ENCODE measurements around the gene FGF1. TPM values are rescaled to one million over a fixed set of nuclear protein-coding genes. Genes with fewer than 3 reads are reported as not detected.
A peak's percentile ranks its signal among the peaks of the same experiment; 100 is the strongest.

Gene FGF1
- total and polyA plus RNA-seq, 2 of the 4 experiments (the other 2 are of a cell fraction) = 7.6 to 7.7 TPM

DNA sequence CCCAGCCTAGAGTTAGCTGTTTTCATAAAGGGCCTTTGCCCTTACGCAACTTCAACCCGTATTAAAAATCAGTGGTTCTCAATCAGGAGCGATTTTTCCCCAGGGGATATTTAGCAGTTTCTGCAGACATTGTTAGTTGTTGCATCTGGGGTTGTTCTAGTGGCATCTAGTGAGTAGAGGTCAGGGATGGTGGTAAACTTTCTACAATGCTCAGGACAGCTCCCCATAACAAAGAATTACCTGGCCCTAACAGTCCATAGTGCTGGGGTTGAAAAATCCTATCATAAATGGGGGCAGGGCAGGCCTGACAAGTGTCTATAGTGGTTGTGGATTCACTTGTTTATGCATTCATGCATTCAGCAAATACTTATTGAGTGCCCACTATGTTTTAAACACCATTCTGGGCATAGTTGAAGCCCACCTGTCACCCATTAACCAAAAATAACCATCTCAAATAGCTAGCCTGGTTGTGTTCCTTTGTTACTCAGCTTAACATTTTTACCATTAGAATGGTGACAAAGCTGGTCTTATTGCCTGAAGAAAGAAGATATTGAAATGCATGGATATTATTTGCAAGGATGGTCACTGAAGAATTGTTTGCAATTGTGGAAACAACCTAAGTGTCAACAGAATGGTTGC lies 15.9 kb upstream of the FGF1 start:
- H2AK9ac ChIP-seq (replicated peaks; ENCODE audit: low read depth, low read length, poor library complexity) = no peak overlapping the region
- no peak overlapping the region for H2BK20ac ChIP-seq (ENCODE audit: low read depth, low read length)
- CTCF ChIA-PET = interaction anchor here (1.1 to 4.5 kb wide), 3 partner anchors 11 to 46 kb away, joined by 6 to 27 read pairs (median 21); no protein-coding TSS in a partner anchor
- no peak overlapping the region for H3K4me3 ChIP-seq (ENCODE audit: insufficient read depth, low read depth, low read length)
- no peak overlapping the region for H3K14ac ChIP-seq (replicated peaks; ENCODE audit: low read depth, low read length)
- no TSS peak for BruUV-seq (replicated peaks)
- no peaks in the 10 kb centered on the region for H3K36me3 ChIP-seq (ENCODE audit: control insufficient read depth, insufficient read depth, low read length)
- no peak for ATAC-seq (ENCODE audit: low read depth)
- no peak overlapping the region for H3K56ac ChIP-seq (ENCODE audit: extremely low read depth, insufficient read depth, low read length)
- no peak overlapping the region for H3K4me2 ChIP-seq (ENCODE audit: low read depth, low read length)
- H2BK15ac ChIP-seq (ENCODE audit: low read depth, low read length) = no peak overlapping the region
- no peak overlapping the region for H3K4ac ChIP-seq (ENCODE audit: low read depth, low read length)
- no peak overlapping the region for H3K27ac ChIP-seq (ENCODE audit: insufficient read depth, low read length)
- in situ Hi-C loops (cut with MboI; ENCODE audit: low sequenced_read_pairs) = no loop called here
- H2AK5ac ChIP-seq (ENCODE audit: low read depth, low read length) = no peak overlapping the region
- POLR2A ChIA-PET (ENCODE audit: unreplicated experiment) = interaction anchor here (0.7 kb wide), 1 partner anchor 381 kb away, joined by 16 read pairs; no protein-coding TSS in a partner anchor
- no peak for DNase-seq
- no peak overlapping the region for H4K91ac ChIP-seq (ENCODE audit: insufficient read depth, low read depth, low read length)
- no peak overlapping the region for H4K8ac ChIP-seq (ENCODE audit: low read depth in 2 of 2, low read length in 2 of 2)
- WGBS, 2 experiments (ENCODE audit: extremely low coverage in 2 of 2, insufficient read length in 1 of 2) = no CpG with 5 or more reads among the region's 3 CpGs
- dilution Hi-C loops (cut with HindIII; ENCODE audit: low sequenced_read_pairs, unreplicated experiment) = loop anchor here (25.0 kb wide), 1 partner anchor 186 kb away; no protein-coding TSS in a partner anchor
- H3K18ac ChIP-seq (ENCODE audit: low read depth, low read length) = no peak overlapping the region
- H2BK120ac ChIP-seq (ENCODE audit: low read depth, low read length) = no peak overlapping the region
- H3K9me3 ChIP-seq (ENCODE audit: control insufficient read depth, insufficient read depth, low read length) = no peaks in the 10 kb centered on the region
- TF ChIP-seq CEBPB (IDR thresholded peaks at IDR 0.05; ENCODE audit: low read depth, low read length) = 0 out of 2 replicates have a peak, but pooled peaks have one; percentile 22
- TF ChIP-seq RCOR1 (IDR thresholded peaks at IDR 0.05; ENCODE audit: insufficient replicate concordance, low read length) = no peak
- no peak for TF ChIP-seq MAFK (IDR thresholded peaks at IDR 0.05; ENCODE audit: low read depth, low read length)
- peaks cover 5% of the 10 kb centered on the region; the same call in 1 of the 2 replicates for H3K9me1 ChIP-seq (ENCODE audit: insufficient read depth, low read length)
- H3K9ac ChIP-seq (ENCODE audit: low read depth, low read length) = no peak overlapping the region
- H3K23ac ChIP-seq (ENCODE audit: low read depth, low read length) = no peak overlapping the region
- intact Hi-C loops (cut with micrococcal nuclease) = no loop called here
- H2BK5ac ChIP-seq (ENCODE audit: low read depth, low read length, poor library complexity, severe bottlenecking) = no peak overlapping the region
- no peak overlapping the region for H2AFZ ChIP-seq (replicated peaks; ENCODE audit: low read length, poor library complexity)
- H4K5ac ChIP-seq (ENCODE audit: low read depth, low read length) = no peak overlapping the region
- H3K79me1 ChIP-seq (ENCODE audit: low read depth in 1 of 2, low read length in 2 of 2) = no peaks in the 10 kb centered on the region
- H4K20me1 ChIP-seq (ENCODE audit: insufficient read depth, low read length) = no peaks in the 10 kb centered on the region
- H3K4me1 ChIP-seq (ENCODE audit: control insufficient read depth, insufficient read depth, low read length) = peaks cover 10% of the 10 kb centered on the region
- no peaks in the 10 kb centered on the region; the same call in 1 of the 2 replicates for H3K27me3 ChIP-seq (ENCODE audit: control insufficient read depth, insufficient read depth, low read length)
